ENCODE results near the gene PIP5KL1.

- no peak for TF ChIP-seq CTCF (IDR thresholded peaks at IDR 0.05; ENCODE audit: insufficient read depth, low read depth, low read length)
- no peak for TF ChIP-seq EZH2 (IDR thresholded peaks at IDR 0.05; ENCODE audit: insufficient read depth, low read length)
Observed at GRCh38 chr9:127926906-127927200, 3.7 kb downstream of the PIP5KL1 start.

Measured in astrocyte (in vitro differentiated cells and primary cell).